Sigmoid colon (tissue), 4 donors: ENCODE data around the gene SLC8A1.

Source experiments
- POLR2AphosphoS5 ChIP-seq, 4 donors: sonication (generic); formaldehyde crosslinking; IDR thresholded peaks; one replicate each; pipeline ENCODE4 v1.6.1; 2017; ENCODE audit warnings: antibody characterized with exemption in 4 of 4
- TF ChIP-seq, protein P1 (sequence below), 4 experiments: fragments of 450-650 bp in 3 of 4; fragments of 200-600 bp in 1 of 4; IDR thresholded peaks; one replicate each; pipeline ENCODE4 v1.5.1; 2016 to 2019; ENCODE audit warnings: antibody characterized with exemption in 4 of 4, mild to moderate bottlenecking in 3 of 4, moderate library complexity in 2 of 4

DNA sequence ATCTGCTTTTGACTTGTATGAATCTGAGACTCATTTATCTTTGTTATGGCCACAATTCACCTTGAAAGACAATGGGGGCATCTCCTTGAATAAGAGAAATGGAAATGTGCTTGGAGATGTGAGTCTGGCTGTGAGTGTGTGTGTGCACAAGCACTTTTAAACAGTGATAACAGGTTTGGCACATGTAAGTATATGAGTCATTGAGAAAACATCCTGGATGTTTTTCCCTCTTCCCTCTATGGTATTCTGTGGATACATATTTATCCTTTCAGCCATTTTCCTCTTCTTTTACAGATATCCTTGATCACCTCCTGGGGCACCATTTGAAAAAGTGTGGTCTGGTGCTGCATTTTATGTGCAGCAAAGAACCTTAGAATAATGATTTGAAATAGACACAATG lies 355.5 kb downstream of the SLC8A1 start:
- TF ChIP-seq, protein P1, sequence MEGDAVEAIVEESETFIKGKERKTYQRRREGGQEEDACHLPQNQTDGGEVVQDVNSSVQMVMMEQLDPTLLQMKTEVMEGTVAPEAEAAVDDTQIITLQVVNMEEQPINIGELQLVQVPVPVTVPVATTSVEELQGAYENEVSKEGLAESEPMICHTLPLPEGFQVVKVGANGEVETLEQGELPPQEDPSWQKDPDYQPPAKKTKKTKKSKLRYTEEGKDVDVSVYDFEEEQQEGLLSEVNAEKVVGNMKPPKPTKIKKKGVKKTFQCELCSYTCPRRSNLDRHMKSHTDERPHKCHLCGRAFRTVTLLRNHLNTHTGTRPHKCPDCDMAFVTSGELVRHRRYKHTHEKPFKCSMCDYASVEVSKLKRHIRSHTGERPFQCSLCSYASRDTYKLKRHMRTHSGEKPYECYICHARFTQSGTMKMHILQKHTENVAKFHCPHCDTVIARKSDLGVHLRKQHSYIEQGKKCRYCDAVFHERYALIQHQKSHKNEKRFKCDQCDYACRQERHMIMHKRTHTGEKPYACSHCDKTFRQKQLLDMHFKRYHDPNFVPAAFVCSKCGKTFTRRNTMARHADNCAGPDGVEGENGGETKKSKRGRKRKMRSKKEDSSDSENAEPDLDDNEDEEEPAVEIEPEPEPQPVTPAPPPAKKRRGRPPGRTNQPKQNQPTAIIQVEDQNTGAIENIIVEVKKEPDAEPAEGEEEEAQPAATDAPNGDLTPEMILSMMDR (IDR thresholded peaks at IDR 0.05): no peak
- no peak for TF ChIP-seq POLR2AphosphoS5 (IDR thresholded peaks at IDR 0.05)
